Loucy (cell line): ENCODE data around the gene ZFP36L2.

Experiments used
- H2AFZ ChIP-seq: fragments of 200-600 bp; sonication (generic); 2 replicates; pipeline ENCODE4 v1.6.0; 2016; ENCODE audit warnings: antibody characterized with exemption, mild to moderate bottlenecking, low read length, moderate library complexity
- H3F3A ChIP-seq: fragments of 200-600 bp; 2 replicates; pipeline ENCODE4 v1.6.0; 2016; ENCODE audit warnings: antibody characterized with exemption, low read depth, mild to moderate bottlenecking
- H3K27me3 ChIP-seq: fragments of 200-600 bp; sonication (generic); 2 replicates; pipeline ENCODE4 v1.6.1; 2014; ENCODE audit warnings: low read length, mild to moderate bottlenecking; ENCODE audit not compliant: insufficient read depth, poor library complexity, severe bottlenecking
- H3K36me3 ChIP-seq: fragments of 200-600 bp; sonication (generic); 2 replicates; pipeline ENCODE4 v1.6.1; 2016; ENCODE audit warnings: low read length; ENCODE audit not compliant: insufficient read depth
- H3K4me1 ChIP-seq: fragments of 200-600 bp; sonication (generic); 2 replicates; pipeline ENCODE4 v1.5.1; 2014; ENCODE audit warnings: low read length, mild to moderate bottlenecking; ENCODE audit not compliant: insufficient read depth, poor library complexity, severe bottlenecking
- H3K4me2 ChIP-seq: fragments of 200-600 bp; sonication (generic); 2 replicates; pipeline ENCODE4 v1.6.0; 2014; ENCODE audit warnings: antibody characterized with exemption, low read length, low read depth, mild to moderate bottlenecking; ENCODE audit not compliant: poor library complexity, severe bottlenecking
- H3K4me3 ChIP-seq: fragments of 200-600 bp; sonication (generic); 2 replicates; pipeline ENCODE4 v1.5.1; 2014; ENCODE audit warnings: low read length, mild to moderate bottlenecking, mixed read lengths; ENCODE audit not compliant: poor library complexity, severe bottlenecking
- H3K79me2 ChIP-seq: fragments of 200-600 bp; sonication (generic); 2 replicates; pipeline ENCODE4 v1.6.1; 2014; ENCODE audit warnings: low read length; ENCODE audit not compliant: insufficient read depth
- H3K9ac ChIP-seq: fragments of 200-600 bp; sonication (generic); 2 replicates; pipeline ENCODE4 v1.6.0; 2014; ENCODE audit warnings: mild to moderate bottlenecking, low read depth, low read length, moderate library complexity; ENCODE audit not compliant: poor library complexity, severe bottlenecking
- H3K9me2 ChIP-seq: fragments of 200-600 bp; sonication (generic); replicated peaks from 2 replicates; pipeline ENCODE4 v1.6.1; 2016; ENCODE audit warnings: low read depth, low read length, mixed read lengths
- H3K9me3 ChIP-seq: fragments of 200-600 bp; sonication (generic); 2 replicates; pipeline ENCODE4 v1.6.1; 2014; ENCODE audit warnings: mild to moderate bottlenecking, antibody characterized with exemption, low read length, low read depth; ENCODE audit not compliant: insufficient read depth
- H4K20me1 ChIP-seq: fragments of 200-600 bp; sonication (generic); 2 replicates; pipeline ENCODE4 v1.6.0; 2014; ENCODE audit warnings: antibody characterized with exemption, low read length, mild to moderate bottlenecking; ENCODE audit not compliant: insufficient read depth, poor library complexity, severe bottlenecking
- CTCF ChIP-seq: fragments of 200-600 bp; sonication (generic); conservative IDR thresholded peaks from 2 replicates; pipeline ENCODE4 v1.5.1; 2014; ENCODE audit warnings: mild to moderate bottlenecking, antibody characterized with exemption, low read length
- EZH2phosphoT487 ChIP-seq: fragments of 200-600 bp; IDR thresholded peaks from 2 replicates; pipeline ENCODE4 v1.6.1; 2018; ENCODE audit warnings: antibody characterized with exemption, mild to moderate bottlenecking, moderate library complexity, borderline replicate concordance

Gene ZFP36L2

GRCh38 chr2:43262951-43263350 is 36.5 kb upstream of the ZFP36L2 start:
- no peak overlapping the region for H2AFZ ChIP-seq
- H3K27me3 ChIP-seq = no peaks in the 10 kb centered on the region
- no peaks in the 10 kb centered on the region for H3K36me3 ChIP-seq
- H3K4me2 ChIP-seq = no peak overlapping the region
- H3K9ac ChIP-seq = no peak overlapping the region
- H3K79me2 ChIP-seq = no peaks in the 10 kb centered on the region
- H3K4me3 ChIP-seq = no peak overlapping the region
- H4K20me1 ChIP-seq = no peaks in the 10 kb centered on the region
- no peaks in the 10 kb centered on the region for H3K9me3 ChIP-seq
- H3K4me1 ChIP-seq = no peaks in the 10 kb centered on the region
- no peaks in the 10 kb centered on the region for H3K9me2 ChIP-seq
- no peaks in the 10 kb centered on the region for H3F3A ChIP-seq
- TF ChIP-seq CTCF = no peak
- TF ChIP-seq EZH2phosphoT487 = no peak

GRCh38 chr2:43262239-43262638 is 35.8 kb upstream of the ZFP36L2 start:
- no peak overlapping the region for H3K9ac ChIP-seq
- no peak overlapping the region for H2AFZ ChIP-seq
- H3K4me3 ChIP-seq = no peak overlapping the region
- no peaks in the 10 kb centered on the region for H3F3A ChIP-seq
- no peaks in the 10 kb centered on the region for H3K27me3 ChIP-seq
- H3K79me2 ChIP-seq = no peaks in the 10 kb centered on the region
- H3K9me2 ChIP-seq = no peaks in the 10 kb centered on the region
- no peaks in the 10 kb centered on the region for H3K36me3 ChIP-seq
- H3K9me3 ChIP-seq = no peaks in the 10 kb centered on the region
- no peak overlapping the region for H3K4me2 ChIP-seq
- TF ChIP-seq EZH2phosphoT487 (no peak), CTCF (no peak)
- H3K4me1 ChIP-seq = no peaks in the 10 kb centered on the region
- H4K20me1 ChIP-seq = no peaks in the 10 kb centered on the region

GRCh38 chr2:43259512-43259911 is 33.1 kb upstream of the ZFP36L2 start:
- Histone ChIP-seq H3K4me2 (no peak overlapping the region), H3K9ac (no peak overlapping the region), H3K27me3 (no peaks in the 10 kb centered on the region), H3K4me3 (no peak overlapping the region), H3K36me3 (0 out of 2 replicates have a peak, but pooled peaks cover 4% of the 10 kb centered on the region), H3K9me3 (no peaks in the 10 kb centered on the region), H3F3A (no peaks in the 10 kb centered on the region), H2AFZ (no peak overlapping the region), H3K79me2 (no peaks in the 10 kb centered on the region), H4K20me1 (no peaks in the 10 kb centered on the region), H3K4me1 (no peaks in the 10 kb centered on the region), H3K9me2 (no peaks in the 10 kb centered on the region)
- TF ChIP-seq EZH2phosphoT487 (no peak), CTCF (no peak)
